Activated B cell treated with CpG ODN at 0.5 μM for 24 hours (primary cell): ENCODE results near the gene SELENOV. TPM values are rescaled to one million over a fixed set of nuclear protein-coding genes. Genes with fewer than 3 reads are reported as not detected.

ENCODE experiments used
- ATAC-seq: fragments of 200-7000 bp; cut with Tn5 transposase; one replicate; pipeline ENCODE4 v1.10.0; 2021; ENCODE audit warnings: low read depth, mild to moderate bottlenecking, moderate library complexity
- CTCF ChIA-PET: fragments of 350-600 bp; sonication (Branson Sonifier 250); formaldehyde crosslinking; loops from one replicate; lab custom pipeline; 2021; ENCODE audit warnings: antibody characterized with exemption; lab: Charles Lee
- POLR2A ChIA-PET: fragments of 350-600 bp; sonication (Branson Sonifier 250); formaldehyde crosslinking; loops from one replicate; lab custom pipeline; 2021; ENCODE audit warnings: antibody characterized with exemption; lab: Charles Lee
- DNase-seq: peaks from one replicate; pipeline ENCODE4 v3.0.0; 2022
- H3K27ac Mint-ChIP-seq: one replicate; pipeline ENCODE4 v1.8.0; 2020; ENCODE audit warnings: mixed read lengths
- H3K27me3 Mint-ChIP-seq: one replicate; pipeline ENCODE4 v1.8.0; 2021; ENCODE audit warnings: mixed read lengths
- H3K36me3 Mint-ChIP-seq: one replicate; pipeline ENCODE4 v1.8.0; 2021; ENCODE audit warnings: low read depth, mixed read lengths
- H3K4me1 Mint-ChIP-seq: one replicate; pipeline ENCODE4 v1.8.0; 2021; ENCODE audit warnings: mixed read lengths
- H3K4me3 Mint-ChIP-seq: one replicate; pipeline ENCODE4 v1.8.0; 2020; ENCODE audit warnings: mild to moderate bottlenecking, mixed read lengths
- H3K9me3 Mint-ChIP-seq: one replicate; pipeline ENCODE4 v1.8.0; 2020; ENCODE audit warnings: mixed read lengths
- CTCF ChIP-seq: fragments of 200-600 bp; IDR thresholded peaks from one replicate; pipeline ENCODE4 v1.8.0; 2022; ENCODE audit warnings: antibody characterized with exemption, mild to moderate bottlenecking
- intact Hi-C: fragments of 100-400 bp; cut with micrococcal nuclease; formaldehyde crosslinking; loops from one replicate; pipeline ENCODE4 v1.15.1; 2024
- total RNA-seq: library from RNA; stranded (reverse); gene quantifications from 2 replicates; pipeline ENCODE4 v1.2.3, GENCODE V29; 2022

The SELENOV gene
- total RNA-seq, 1 donor from 2014 or later = not detected

- no peaks in the 10 kb centered on the region for H3K9me3 Mint-ChIP-seq
- POLR2A ChIA-PET = interaction anchor here (0.6 to 1.2 kb wide), 2 partner anchors 67 to 1401 kb away, joined by 3 to 5 read pairs; partner anchors contain the start of gene RPS16
- H3K4me3 Mint-ChIP-seq = no peak overlapping the region
- DNase-seq (peak; percentile 81), ATAC-seq (peak; percentile 62)
- no peak for TF ChIP-seq CTCF
- H3K36me3 Mint-ChIP-seq = no peaks in the 10 kb centered on the region
- peaks cover 46% of the 10 kb centered on the region for H3K27me3 Mint-ChIP-seq
- intact Hi-C loops = loop anchor here (1.0 to 10.0 kb wide), 2 partner anchors 29 to 1102 kb away; partner anchors contain the start of genes EID2B and LTBP4
- CTCF ChIA-PET = interaction anchor here (0.6 to 1.4 kb wide), 8 partner anchors 12 to 91 kb away, joined by 3 to 5 read pairs (median 4); partner anchors contain the start of genes PLEKHG2 and RPS16
- H3K27ac Mint-ChIP-seq = no peak overlapping the region
- H3K4me1 Mint-ChIP-seq = peaks cover 41% of the 10 kb centered on the region
Observed at GRCh38 chr19:39502640-39503417, 12.1 kb upstream of the SELENOV start.

GRCh38 chr19:39506598-39506943, 8.4 kb upstream of the SELENOV start:
- Mint-ChIP-seq H3K9me3 (no peaks in the 10 kb centered on the region), H3K36me3 (no peaks in the 10 kb centered on the region), H3K27me3 (peaks cover 31% of the 10 kb centered on the region), H3K4me1 (peaks cover 25% of the 10 kb centered on the region), H3K27ac (no peak overlapping the region), H3K4me3 (peak overlapping the region; percentile 62)
- CTCF ChIA-PET = no interaction called here
- no peak for TF ChIP-seq CTCF
- ATAC-seq (no peak), DNase-seq (no peak)
- POLR2A ChIA-PET = interaction anchor here (1.0 kb wide), 1 partner anchor 105 kb away, joined by 3 read pairs; no protein-coding TSS in a partner anchor
- intact Hi-C loops = loop anchor here (10.0 kb wide), 1 partner anchor 1098 kb away; the partner anchor contains the start of gene LTBP4

- H3K9me3 Mint-ChIP-seq = no peaks in the 10 kb centered on the region
- intact Hi-C loops = loop anchor here (10.0 kb wide), 1 partner anchor 1098 kb away; the partner anchor contains the start of gene LTBP4
- peaks cover 25% of the 10 kb centered on the region for H3K4me1 Mint-ChIP-seq
- peak; percentile 59 for DNase-seq
- H3K27ac Mint-ChIP-seq = no peak overlapping the region
- no peaks in the 10 kb centered on the region for H3K36me3 Mint-ChIP-seq
- ATAC-seq = peak; percentile 78
- peak overlapping the region; percentile 83 for H3K4me3 Mint-ChIP-seq
- peaks cover 31% of the 10 kb centered on the region for H3K27me3 Mint-ChIP-seq
- TF ChIP-seq CTCF = no peak
- POLR2A ChIA-PET = interaction anchor here (1.0 to 1.3 kb wide), 2 partner anchors 62 to 106 kb away, joined by 3 to 5 read pairs; partner anchors contain the start of gene SUPT5H
- CTCF ChIA-PET = interaction anchor here (0.9 to 1.3 kb wide), 2 partner anchors 18 to 71 kb away, joined by 3 read pairs; partner anchors contain the start of gene RPS16
Observed at GRCh38 chr19:39506944-39507714, 7.8 kb upstream of the SELENOV start.

DNA sequence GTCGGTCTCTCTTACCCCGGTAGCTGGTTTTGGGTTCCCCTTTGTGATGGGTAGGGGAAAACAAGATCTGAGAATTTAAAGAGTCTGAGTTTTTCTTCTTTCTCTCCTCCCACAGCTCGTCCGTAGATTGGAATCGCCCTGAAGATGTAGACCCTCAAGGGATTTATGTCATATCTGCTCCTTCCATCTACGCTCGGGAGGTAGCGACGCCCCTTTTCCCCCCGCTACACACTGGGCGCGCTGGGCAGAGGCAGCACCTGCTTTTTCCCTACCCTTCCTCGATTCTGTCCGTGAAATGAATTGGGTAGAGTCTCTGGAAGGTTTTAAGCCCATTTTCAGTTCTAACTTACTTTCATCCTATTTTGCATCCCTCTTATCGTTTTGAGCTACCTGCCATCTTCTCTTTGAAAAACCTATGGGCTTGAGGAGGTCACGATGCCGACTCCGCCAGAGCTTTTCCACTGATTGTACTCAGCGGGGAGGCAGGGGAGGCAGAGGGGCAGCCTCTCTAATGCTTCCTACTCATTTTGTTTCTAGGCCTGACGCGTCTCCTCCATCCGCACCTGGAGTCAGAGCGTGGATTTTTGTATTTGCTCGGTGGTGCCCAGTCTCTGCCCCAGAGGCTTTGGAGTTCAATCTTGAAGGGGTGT, 7.1 kb upstream of the SELENOV start:
- peaks cover 31% of the 10 kb centered on the region for H3K27me3 Mint-ChIP-seq
- intact Hi-C loops = loop anchor here (10.0 kb wide), 1 partner anchor 1097 kb away; the partner anchor contains the start of gene LTBP4
- no peak overlapping the region for H3K27ac Mint-ChIP-seq

More for the DNA sequence above, 7.1 kb upstream of the SELENOV start:
- ATAC-seq (no peak), DNase-seq (no peak)
- H3K36me3 Mint-ChIP-seq = no peaks in the 10 kb centered on the region
- no peaks in the 10 kb centered on the region for H3K9me3 Mint-ChIP-seq
- H3K4me3 Mint-ChIP-seq = peak overlapping the region; percentile 83
- H3K4me1 Mint-ChIP-seq = peaks cover 25% of the 10 kb centered on the region
- TF ChIP-seq CTCF = no peak
- CTCF ChIA-PET = interaction anchor here (0.9 to 1.3 kb wide), 2 partner anchors 17 to 72 kb away, joined by 3 read pairs; partner anchors contain the start of gene RPS16
- POLR2A ChIA-PET = interaction anchor here (1.3 kb wide), 1 partner anchor 63 kb away, joined by 5 read pairs; the partner anchor contains the start of gene SUPT5H
